Endothelial cell of umbilical vein (primary cell): ENCODE results near the gene LRRC56.

Experiments used
- CTCF ChIP-seq, 2 donors: IDR thresholded peaks; 1 replicate in 1 of 2; 2 replicates in 1 of 2; pipeline ENCODE4 v1.5.1; 2011; ENCODE audit warnings: low read length in 2 of 2, mild to moderate bottlenecking in 2 of 2, moderate library complexity in 2 of 2, control low read depth in 1 of 2, inconsistent platforms in 1 of 2, low read depth in 1 of 2; ENCODE audit not compliant: insufficient read depth in 1 of 2; ENCODE audit errors: extremely low read depth in 1 of 2
- EZH2 ChIP-seq: IDR thresholded peaks from 2 replicates; pipeline ENCODE4 v1.6.1; 2012; ENCODE audit warnings: borderline replicate concordance, low read depth, mild to moderate bottlenecking, moderate library complexity, low read length, inconsistent platforms; ENCODE audit not compliant: severe bottlenecking
- FOS ChIP-seq: IDR thresholded peaks from 2 replicates; pipeline ENCODE4 v1.6.1; 2011; ENCODE audit warnings: mild to moderate bottlenecking, low read length, moderate library complexity, borderline replicate concordance; ENCODE audit not compliant: insufficient read depth
- JUN ChIP-seq: IDR thresholded peaks from 2 replicates; pipeline ENCODE4 v1.6.1; 2011; ENCODE audit warnings: borderline replicate concordance, low read depth; ENCODE audit not compliant: insufficient read length, insufficient read depth
- MYC ChIP-seq: IDR thresholded peaks from one replicate; pipeline ENCODE4 v1.6.1; 2011; ENCODE audit warnings: mild to moderate bottlenecking, low read depth, low read length
- POLR2A ChIP-seq: IDR thresholded peaks from 2 replicates; pipeline ENCODE4 v1.6.1; 2012; ENCODE audit warnings: low read depth, mild to moderate bottlenecking, control low read depth, low read length
- POLR2AphosphoS5 ChIP-seq: IDR thresholded peaks from 2 replicates; pipeline ENCODE4 v1.6.1; 2012; ENCODE audit warnings: low read depth, mild to moderate bottlenecking, control low read depth, low read length, moderate library complexity; ENCODE audit not compliant: insufficient read depth
- TF ChIP-seq, protein P1 (sequence below): IDR thresholded peaks from 2 replicates; pipeline ENCODE4 v1.6.1; 2011; ENCODE audit not compliant: insufficient read depth, insufficient read length

DNA sequence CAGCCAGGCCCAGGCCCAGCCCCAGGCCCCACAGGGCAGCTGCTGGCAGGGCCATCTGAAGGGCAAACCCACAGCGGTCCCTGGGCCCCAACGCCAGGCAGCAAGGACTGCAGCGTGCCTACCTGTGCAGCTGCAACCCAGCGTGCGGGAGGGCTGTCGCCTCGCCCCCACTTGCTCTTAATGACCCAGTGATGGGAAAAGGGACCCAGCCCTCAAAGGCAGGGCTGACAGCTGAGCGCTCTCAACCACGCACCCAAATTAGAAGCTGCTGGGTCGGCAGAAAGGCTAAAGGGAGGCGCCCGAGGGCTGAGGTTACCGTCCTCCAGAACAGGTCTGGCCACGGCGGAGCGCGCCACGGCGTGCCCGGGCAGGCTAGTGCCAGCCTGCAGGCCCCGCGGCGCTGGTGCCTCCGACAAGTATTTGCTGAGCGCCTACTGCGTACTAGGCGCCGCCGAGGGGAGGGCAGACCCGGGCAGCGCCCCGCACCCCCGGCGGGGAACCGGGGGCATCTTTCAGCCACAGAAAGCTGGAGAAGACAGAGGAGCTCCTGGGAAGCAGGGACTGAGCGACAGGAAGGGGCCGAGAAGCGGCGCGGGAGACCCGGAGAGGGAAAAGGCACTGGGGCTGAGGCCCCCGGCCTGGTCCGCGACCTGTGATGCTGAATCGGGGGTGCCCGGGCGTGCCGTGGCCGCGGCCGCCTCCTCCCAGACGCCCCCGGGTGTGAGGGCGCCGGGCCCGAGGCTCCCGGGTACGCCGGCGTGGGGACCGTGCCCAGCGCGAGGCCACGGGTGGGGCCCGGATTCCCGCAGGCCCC, 2.7 kb upstream of the LRRC56 start:
- no peak for TF ChIP-seq POLR2A
- TF ChIP-seq CTCF (IDR thresholded peaks at IDR 0.05; ENCODE audit: extremely low read depth in 1 of 2, insufficient read depth in 1 of 2, low read depth in 1 of 2, low read length in 2 of 2): peak in 1 of 2 donors; percentile 1
- TF ChIP-seq, protein P1, sequence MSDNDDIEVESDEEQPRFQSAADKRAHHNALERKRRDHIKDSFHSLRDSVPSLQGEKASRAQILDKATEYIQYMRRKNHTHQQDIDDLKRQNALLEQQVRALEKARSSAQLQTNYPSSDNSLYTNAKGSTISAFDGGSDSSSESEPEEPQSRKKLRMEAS: no peak
- TF ChIP-seq EZH2: no peak
- no peak for TF ChIP-seq JUN
- no peak for TF ChIP-seq MYC
- peak; percentile 28 for TF ChIP-seq POLR2AphosphoS5
- no peak for TF ChIP-seq FOS
